CMK (cell line): ENCODE data around the gene PRKCE.

Experiments
- DNase-seq: peaks from one replicate; pipeline ENCODE4 v3.0.0-alpha.2; 2010; ENCODE audit warnings: low read depth

Gene PRKCE

DNA sequence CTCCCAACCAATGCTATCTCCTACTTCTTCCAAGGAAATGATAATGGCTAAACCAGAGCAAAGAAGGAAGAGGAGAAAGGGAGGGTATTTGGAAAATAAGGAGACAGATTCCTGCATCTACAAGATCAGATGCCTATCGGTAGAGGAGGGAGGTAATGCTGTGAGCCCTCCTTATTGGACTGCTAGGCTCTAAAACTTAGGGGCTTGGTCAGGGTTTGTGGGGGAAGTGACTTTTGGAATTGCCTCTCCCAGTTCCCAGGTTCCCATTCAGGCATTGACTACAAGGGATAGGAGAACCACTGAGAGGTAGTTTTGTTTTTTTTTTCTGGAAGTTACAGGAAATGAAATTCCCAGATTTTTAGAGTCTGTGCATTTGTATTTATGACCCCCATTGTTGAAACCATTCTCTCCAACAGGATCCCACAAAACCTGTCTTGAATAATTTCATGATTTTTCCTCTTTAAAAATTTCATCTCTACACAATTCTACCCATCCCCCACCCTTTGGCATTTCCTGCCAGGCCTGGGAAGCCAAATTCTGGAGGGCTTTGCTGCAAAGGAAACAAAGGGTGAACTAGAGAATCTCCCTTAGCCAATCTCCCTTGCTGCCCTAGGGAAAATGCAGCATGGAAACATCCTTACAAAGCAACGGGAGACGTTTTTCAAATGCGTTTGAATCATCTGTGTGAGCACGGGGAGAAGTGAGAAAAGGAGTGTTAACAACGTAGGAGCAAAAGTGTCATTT lies 363.6 kb downstream of the PRKCE start:
- no peak for DNase-seq

DNA sequence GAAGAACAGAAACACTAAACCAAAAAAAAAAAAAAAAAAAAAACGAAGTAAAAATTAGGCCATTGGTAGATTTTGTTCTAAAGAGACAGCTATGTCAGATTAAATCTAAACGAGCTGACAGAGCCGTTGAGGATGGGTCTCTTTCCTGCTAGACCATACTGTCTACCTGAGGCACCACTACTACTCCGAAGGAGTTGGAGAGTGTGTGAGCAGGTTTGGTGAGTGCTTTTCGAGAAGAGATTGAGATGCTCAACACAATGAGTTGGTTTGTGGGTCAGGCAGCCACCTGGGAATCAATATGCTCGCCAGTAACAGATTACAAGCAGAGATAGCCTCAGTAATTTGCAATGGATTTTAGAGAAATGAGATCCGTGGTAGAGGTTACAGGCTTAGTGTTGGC lies 364.2 kb downstream of the PRKCE start:
- DNase-seq, result no peak

DNA sequence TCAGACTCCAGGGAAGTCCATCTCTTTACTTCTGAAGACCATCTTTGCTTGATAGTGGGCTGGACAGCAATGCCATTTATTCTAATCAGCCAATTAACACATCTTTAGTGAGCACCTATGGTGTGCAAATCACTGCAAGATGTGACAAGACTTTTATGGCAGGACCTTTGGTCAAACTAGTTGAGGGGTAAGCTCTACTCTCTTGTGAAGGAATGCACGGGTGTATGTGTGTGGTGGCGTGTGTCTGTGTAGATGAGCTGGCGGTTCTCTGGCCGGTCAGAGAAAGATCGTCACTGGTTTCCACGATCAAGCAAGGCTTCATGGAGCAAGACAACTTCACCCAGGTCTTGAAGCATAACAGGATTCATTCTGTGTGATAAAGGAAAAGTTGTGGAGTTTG lies 364.6 kb downstream of the PRKCE start:
- no peak for DNase-seq

DNA sequence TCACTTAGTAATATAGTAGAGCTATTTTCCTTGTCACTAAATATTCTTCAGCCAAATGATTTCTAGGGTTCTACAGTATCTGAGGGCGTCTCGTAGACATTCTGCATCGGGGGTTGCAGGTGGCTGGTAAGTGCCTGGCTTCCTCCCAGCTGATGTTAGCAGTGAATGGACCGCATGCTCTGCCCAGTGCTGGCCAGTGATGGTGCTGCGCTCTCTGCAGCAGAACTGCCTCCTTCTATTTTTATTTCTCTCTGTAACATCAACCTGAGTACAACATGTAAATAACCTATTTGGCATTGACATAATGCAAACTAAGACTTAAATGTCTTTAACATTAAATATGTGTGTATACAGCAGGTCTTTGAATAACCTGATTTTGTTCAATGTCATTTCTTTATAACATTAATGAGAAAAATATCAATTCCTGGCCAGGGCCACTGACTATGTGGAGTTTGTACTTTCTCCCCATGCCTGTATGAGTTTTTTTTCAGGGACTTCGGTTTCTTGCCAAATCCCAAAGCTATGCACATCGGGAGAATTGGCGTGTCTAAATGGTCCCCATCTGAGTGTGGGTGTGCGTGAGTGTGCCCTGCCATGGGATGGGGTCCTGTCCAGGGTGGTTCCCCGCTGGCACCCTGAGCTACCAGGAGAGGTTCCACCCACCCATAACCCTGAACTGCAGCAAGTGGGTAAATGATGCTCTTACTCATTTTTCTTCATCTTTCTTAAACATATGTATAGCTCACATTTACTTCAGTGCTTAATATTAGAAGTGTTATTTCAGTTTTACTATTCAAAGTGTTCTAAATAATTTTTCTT lies 367.5 kb downstream of the PRKCE start:
- no peak for DNase-seq

DNA sequence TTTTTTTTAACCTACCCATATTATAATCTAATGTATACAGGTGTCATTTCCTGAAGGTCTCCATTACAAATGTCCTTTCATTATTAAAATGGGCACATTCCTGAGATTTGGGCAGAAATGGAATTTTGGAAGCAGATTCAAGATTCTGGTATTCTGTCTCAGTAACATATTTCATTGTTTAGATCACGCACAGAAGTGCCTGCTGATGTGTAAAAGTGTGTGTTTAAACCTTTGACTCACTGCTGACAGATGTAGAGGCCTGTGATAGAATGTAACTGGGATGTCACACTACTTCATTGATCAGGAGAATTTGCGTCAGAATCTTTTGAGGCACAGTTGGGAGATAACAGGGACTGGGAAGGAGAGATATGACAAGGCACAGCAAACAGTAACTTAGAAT lies 368.9 kb downstream of the PRKCE start:
- DNase-seq, result no peak

DNA sequence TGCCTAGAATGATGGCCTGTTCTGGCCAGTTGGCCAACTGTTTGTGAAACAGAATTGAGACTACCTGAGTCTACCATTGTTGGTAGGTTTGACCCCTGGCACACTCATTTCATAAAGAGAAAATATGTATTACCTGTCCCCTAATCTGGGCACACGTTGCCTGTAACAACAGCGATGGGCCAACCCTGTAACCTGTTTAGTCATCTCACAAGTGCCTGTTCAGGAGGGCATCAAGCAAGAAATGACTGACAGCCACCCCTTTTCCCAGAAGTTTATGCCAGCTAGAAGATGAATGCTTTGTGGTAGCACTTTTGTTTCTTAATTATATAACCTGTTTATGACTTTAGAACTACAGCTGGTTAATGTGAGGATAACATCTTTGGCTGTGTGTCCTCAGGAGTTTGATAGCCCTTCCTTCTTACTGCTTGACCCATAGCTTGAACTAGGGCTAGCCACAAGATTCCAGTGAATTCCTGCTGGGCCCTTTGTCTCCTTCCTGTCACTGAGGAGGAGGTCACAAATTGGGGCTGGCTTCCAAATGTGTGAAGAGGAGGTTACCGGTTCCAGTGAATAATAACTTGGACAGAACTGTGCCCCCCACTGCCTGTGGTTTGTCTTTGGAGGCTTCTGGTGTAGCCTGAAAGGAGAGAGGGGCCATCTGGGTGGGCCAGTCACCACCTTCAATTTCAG lies 371.8 kb downstream of the PRKCE start:
- DNase-seq, result no peak

DNA sequence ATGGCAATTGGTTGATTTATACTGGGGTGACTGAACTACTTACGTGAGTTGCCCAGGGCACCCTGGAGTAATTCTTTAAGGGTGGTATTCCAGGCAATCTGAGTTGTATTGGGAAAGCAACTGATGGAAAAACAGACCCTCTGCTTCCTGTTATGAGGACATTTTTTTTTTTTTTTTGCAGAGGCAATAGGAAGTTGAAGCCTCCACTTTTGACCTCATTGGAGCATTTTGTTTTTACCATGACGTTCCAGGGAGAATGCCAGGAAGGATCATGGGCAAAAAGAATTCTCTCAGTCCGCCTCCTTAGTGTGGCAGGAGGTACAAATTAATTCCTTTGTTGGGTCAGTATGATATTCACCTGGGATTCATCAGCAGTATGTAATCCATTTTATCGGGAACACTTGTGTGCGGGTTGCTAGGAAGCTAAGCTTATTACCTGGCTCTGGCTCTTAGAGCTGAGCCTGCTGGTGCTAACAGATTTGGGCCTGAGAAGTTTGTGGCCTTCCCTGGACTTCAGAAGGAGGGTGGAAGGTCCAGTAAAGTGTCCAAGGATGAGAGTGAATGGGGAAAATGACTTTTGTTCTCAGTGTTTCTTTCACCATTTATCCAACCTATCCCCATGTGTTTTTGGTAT lies 372.8 kb downstream of the PRKCE start:
- no peak for DNase-seq

DNA sequence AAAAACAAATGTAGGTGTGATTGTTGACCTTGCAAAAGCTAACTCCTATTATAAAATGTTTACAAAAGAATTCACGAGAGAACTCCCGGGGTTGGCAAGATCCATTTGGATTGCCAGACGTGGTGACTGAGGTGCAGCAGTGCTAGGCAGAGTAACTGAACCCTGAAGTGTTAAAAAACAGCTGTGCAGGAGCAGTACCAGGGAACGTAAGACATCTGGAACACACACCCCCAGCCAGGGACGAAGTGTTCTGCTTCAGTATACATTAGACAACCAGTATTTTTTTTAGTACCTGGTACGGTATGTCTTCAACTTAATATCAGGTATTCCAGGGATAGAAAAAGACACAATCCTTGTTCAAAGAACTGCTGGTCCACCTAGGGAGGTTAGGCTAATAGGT lies 373.6 kb downstream of the PRKCE start:
- no peak for DNase-seq

DNA sequence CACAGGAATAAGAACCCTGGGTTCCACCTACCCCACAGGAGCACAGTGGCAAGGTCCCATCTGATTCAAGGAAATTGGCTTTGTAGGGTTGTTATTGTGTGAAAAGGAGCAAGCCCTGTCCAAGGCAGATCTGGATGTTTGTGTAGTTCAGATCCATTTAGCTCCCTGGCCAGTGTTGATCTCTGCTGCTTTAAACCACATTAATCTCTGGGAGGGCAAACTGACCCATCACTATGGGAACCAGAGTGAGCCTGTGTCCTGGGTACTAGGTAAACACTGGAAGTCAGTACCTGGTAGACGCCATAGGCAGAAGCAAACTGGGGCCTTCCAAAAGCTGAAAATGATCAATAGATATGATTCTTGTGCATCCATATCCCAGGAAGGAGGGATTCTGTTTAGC lies 374.2 kb downstream of the PRKCE start:
- no peak for DNase-seq

DNA sequence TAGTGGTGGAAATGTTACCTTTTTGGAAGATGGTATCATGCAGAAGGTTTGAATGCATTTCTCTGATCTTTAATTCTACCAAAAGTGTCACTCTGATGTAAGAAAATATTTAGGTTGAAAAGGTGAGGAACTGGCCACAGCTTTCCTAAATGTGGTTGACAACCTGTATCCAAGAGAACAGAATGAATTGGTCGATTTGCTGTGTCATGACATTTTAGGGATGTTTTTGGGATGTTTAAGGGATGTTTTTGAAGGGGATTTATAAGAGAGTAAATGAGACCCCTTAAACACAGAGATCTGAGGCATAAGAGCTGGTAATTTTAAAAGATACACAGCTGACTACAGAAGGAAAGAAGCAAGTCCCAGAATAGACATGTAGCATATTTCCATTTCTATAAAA lies 375.0 kb downstream of the PRKCE start:
- no peak for DNase-seq

DNA sequence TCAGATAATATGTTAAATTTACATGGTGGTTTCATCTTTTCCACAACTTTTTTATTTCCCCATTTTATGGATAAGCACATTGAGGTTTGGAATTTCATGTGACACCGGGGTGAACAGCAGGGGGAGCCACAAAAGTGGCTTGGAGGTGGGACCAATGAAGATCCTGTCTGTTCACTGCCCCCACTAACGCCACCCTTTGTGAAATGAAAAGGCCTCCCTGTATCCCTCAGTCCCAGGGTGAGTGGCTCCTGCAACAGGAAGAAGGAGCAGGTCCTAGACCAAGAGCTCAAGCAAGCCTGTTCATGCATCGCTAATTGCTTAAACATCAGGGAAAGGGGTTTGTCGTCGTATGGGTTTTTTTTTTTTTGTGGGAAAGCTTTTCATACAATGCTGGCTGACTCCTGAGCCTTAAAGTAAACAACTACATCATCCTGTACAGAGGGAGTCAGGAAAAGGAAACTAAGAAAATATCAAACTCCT lies 377.9 kb downstream of the PRKCE start:
- DNase-seq, result no peak

DNA sequence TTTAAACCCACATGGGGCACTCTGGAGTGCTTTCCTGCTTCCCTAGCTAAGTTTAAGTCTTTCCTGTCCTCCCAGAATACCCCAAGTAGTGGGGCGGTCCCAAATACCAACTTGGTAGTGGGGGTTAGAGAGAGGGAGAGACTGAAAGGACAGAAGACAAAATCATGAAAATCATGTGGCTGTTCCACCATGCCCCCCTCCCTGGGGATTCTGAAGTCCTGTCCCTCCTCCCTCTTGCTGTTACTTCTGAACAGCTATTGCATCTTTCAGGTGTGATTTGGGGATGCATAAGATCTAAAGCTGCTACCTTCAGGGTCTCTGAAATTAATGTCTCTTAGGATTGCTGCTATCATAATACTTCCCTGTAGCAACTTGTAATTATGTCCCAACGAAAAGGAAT lies 378.9 kb downstream of the PRKCE start:
- DNase-seq, result no peak

DNA sequence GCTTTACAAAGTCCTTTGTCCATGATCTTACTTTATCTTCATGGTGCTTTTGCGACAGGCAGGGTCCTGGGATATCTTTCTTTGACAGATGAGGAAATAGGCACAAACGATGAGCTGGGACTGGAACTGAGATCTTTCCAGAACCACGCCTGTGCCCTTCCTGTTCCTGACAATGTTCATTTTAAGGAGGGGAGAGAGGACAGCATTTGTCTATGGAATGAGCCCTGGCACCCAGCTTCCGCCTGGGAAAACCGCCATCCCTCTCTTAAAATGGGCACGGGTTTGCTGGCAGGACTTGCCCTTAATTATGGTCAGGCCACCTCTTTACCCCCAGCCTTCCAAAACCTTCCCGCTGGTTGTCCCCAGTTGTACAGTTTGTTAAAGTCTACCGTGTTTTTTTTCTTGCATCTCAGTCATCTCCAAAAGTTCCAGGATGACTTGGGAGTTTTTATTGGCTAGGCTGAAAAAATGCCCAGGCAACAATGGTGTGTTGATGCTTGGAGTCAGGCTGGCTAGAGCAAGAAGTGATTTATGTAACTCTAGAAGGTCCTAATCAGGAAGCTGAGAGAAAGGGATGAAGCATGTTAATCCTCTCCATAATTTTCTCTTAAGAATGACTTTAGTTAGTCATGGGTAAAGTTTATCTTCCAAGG lies 380.8 kb downstream of the PRKCE start:
- DNase-seq, result no peak

DNA sequence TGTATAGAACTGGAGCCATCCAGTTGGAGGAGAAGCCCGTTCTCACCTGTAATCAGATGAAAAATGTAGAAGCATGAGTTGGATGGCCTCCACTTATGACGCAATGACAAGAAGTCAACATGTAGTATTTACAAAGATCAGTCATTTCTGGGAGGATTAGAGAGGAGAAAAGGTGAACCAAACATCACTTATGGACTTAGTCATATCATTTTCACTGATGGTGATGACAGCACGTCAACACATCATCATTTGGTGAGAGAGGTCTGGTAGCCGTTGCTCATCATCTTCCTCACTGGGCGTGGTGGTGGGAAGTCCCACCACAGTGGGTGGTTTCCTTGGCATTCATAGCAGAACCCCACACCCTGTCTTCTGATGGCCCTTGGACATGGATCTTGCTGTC lies 381.5 kb downstream of the PRKCE start:
- no peak for DNase-seq

DNA sequence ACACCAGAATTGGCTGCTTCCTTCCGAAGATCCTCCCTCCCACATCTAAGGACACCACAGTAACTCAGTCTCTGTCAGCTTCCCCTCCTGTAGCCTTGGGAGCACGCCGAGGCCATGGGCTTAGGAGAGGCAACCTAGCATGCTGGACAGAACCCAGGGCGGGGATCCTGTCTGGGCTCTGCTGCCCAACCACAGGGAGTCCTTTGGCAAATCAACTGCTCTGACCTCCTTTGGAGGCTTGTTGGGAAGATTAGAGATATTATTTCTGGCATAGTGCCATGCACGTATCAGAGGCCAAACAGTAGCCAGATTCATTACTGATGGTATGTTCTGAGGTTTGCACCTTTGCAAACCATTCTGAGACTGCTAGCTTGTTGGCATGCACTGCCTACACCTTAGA lies 383.1 kb downstream of the PRKCE start:
- no peak for DNase-seq

DNA sequence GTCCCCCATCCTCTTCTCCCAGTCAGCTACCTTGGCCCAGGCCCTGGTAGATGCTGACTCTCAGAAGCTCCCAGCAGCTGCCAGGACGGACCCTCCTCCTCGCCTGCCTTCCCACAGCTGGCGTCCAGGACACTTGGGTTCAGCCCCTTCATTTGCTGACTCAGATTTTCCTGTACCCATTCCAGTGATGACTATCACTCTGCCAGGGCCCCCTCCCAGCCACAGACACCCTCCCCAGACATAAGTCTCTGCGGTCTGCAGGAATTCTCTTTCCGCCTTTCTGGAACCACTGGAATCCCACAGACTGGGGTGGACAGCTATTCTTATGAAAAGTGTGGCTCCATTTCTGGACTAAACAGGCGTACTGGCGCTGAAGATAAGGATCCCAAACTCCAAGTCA lies 385.5 kb downstream of the PRKCE start:
- DNase-seq, result no peak

DNA sequence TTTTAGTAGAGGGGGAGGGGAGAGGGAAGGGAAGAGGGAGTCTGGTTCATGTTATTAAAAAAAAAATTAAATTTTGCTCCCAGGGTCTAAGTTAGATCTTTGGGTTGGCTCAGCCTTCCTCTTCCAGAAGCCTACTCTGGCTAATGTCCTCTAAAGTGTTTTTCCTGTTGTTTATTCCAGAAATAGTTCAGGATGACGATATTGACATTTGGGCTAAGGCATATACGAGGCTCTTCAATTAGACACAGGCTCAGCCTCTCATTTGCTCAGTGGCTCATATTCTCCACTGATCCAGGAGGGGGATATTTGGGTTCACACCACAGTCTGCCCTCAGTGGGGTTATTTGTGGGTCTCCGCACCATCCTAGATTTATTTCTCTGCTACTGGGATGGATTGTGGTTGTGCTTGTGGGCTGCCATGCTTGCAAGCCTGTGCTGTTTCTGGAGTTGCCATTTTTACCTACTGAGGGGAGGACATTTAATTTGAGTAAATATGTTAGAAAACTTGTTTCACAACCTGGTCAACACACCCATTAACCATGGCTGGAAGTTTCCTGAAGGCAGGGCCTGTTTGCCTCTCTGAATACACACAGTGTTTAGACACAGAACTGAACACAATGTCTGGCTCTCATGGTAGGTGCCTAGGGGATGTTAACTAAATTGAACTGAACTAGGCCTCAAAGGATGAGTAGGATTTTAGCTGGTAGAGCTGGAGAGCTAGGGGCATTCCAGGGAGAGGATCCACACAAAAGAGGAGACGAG lies 388.2 kb downstream of the PRKCE start:
- no peak for DNase-seq

DNA sequence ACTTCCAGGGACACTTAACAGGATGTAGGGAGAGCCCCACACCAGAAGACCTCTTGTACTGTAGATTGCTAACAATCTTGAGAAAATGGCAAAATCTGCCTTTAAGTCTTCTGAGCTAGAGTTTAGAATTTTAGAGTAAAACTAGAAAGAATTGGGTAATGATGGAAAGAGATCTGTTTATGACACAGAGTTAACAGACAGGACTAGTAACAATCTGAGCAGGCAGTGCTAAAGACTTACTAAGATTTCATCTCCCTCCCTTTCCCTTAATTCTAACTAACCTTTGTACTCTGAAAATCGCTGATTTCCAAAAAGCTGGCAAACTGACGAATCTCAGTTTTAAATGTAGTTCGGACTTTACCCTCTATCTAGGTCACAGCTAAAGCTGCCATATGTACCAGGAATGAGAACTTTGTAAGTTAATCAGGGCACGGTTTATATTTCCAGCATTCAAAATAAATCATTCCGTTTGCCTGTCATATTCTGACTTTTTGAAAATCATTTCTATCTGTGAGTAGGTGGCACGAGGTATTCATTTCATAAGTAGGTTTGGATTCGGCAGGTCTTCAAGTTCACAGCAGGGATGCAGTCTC lies 389.2 kb downstream of the PRKCE start:
- DNase-seq, result no peak

DNA sequence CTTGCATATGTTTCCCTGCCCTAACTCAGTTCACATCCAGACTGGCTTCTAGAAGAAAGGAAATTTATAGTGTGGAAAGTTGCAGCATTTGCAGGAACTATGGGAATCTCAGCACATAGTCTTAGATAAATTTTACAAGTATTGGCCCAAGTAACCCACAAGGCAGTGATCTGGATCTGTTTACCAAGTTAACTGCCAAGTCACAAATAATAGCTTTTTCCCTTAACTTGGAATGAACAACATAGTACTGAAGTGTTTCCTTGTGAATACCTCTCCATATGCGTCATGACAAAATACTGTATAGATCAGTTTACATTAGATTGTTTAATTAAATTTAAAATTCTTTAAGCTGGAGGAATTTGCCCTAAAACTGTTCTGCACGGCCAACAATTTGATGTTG lies 390.0 kb downstream of the PRKCE start:
- no peak for DNase-seq

DNA sequence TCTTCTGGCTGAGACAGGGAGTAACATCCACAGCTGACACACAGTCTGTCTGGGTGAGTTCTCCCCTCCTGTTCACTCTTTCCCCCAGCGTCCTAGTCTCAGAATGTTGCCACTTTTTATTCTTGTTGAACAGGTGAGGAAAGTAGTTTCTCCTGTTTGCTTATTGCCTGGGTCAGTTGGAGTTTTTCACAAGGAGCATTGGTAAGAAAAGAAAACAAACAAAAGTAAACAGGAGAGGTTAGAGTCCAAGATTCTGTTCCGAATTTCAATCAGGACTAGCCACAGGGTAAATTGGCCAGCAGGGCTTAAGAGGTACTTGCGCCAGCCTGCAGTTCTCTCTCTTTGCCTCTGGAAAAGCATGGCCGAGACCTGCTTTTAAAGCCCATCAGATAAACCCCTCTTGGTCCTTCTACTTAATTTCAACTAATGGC lies 390.7 kb downstream of the PRKCE start:
- DNase-seq, result no peak

DNA sequence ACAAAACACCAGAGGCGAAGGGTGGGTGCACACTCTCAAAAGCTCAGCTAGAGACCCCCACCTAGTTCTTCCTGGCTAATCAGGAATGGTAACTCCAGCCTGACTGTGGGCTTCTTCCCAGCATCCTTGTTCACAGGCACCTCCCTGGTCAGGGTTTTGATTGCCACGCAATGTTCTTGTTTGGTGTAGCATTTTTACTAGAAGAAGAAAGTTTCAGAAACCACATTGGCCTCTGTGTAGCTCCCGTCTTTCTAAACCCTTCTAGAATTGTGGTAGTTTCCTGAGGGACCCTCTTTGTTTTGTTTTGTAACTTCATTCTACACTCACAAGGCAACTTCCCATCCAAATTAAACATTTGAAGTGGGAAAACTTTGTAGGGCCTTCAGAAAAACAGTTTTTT lies 391.2 kb downstream of the PRKCE start:
- no peak for DNase-seq
